ENCODE measurements around the gene NRCAM.

GRCh38 chr7:108360058-108360800 lies 96.0 kb downstream of the NRCAM start:
- TF ChIP-seq, protein P1, sequence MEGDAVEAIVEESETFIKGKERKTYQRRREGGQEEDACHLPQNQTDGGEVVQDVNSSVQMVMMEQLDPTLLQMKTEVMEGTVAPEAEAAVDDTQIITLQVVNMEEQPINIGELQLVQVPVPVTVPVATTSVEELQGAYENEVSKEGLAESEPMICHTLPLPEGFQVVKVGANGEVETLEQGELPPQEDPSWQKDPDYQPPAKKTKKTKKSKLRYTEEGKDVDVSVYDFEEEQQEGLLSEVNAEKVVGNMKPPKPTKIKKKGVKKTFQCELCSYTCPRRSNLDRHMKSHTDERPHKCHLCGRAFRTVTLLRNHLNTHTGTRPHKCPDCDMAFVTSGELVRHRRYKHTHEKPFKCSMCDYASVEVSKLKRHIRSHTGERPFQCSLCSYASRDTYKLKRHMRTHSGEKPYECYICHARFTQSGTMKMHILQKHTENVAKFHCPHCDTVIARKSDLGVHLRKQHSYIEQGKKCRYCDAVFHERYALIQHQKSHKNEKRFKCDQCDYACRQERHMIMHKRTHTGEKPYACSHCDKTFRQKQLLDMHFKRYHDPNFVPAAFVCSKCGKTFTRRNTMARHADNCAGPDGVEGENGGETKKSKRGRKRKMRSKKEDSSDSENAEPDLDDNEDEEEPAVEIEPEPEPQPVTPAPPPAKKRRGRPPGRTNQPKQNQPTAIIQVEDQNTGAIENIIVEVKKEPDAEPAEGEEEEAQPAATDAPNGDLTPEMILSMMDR (IDR thresholded peaks at IDR 0.05; ENCODE audit: insufficient read depth, low read depth, low read length): no peak
- no peak for TF ChIP-seq EZH2 (IDR thresholded peaks at IDR 0.05; ENCODE audit: insufficient read depth, low read length)
